Uterus (tissue), 4 donors: ENCODE results near the gene SLC4A7. TPM values are rescaled to one million over a fixed set of nuclear protein-coding genes. Genes with fewer than 3 reads are reported as not detected.
A peak's percentile ranks its signal among the peaks of the same experiment; 100 is the strongest.

Source experiments
- DNase-seq, 2 donors: peaks; one replicate each; pipeline ENCODE4 v3.0.0-alpha.2; 2019 to 2020
- H3K27ac ChIP-seq, 2 donors: fragments of 200-600 bp; sonication (generic); 1 replicate in 1 of 2; 2 replicates in 1 of 2; pipeline ENCODE4 v1.5.1; 2016 to 2018
- H3K27me3 ChIP-seq, 2 donors: fragments of 200-600 bp; sonication (generic); one replicate each; pipeline ENCODE4 v1.5.1; 2018 to 2019; ENCODE audit warnings: control low read depth in 1 of 2
- H3K36me3 ChIP-seq, 2 donors: fragments of 200-600 bp; sonication (generic); one replicate each; pipeline ENCODE4 v1.5.1; 2019; ENCODE audit warnings: control low read depth in 1 of 2
- H3K4me1 ChIP-seq, 2 donors: fragments of 200-600 bp; sonication (generic); one replicate each; pipeline ENCODE4 v1.5.1; 2018 to 2019; ENCODE audit warnings: control low read depth in 1 of 2
- H3K4me3 ChIP-seq, 2 donors: fragments of 200-600 bp; sonication (generic); 1 replicate in 1 of 2; 2 replicates in 1 of 2; pipeline ENCODE4 v1.5.1; 2018 to 2019; ENCODE audit warnings: mild to moderate bottlenecking in 1 of 2
- H3K9me3 ChIP-seq, 2 donors: fragments of 200-600 bp; sonication (generic); one replicate each; pipeline ENCODE4 v1.5.1; 2019; ENCODE audit warnings: control low read depth in 1 of 2
- CTCF ChIP-seq, 4 experiments: fragments of 200-600 bp in 2 of 4; fragments of 450-650 bp in 2 of 4; sonication (generic) in 2 of 4; IDR thresholded peaks; one replicate each; pipeline ENCODE4 v1.5.1; 2016 to 2019; ENCODE audit warnings: antibody characterized with exemption in 4 of 4, mild to moderate bottlenecking in 2 of 4, moderate library complexity in 1 of 4
- POLR2A ChIP-seq, 2 donors: fragments of 450-650 bp; IDR thresholded peaks; one replicate each; pipeline ENCODE4 v1.6.1; 2016; ENCODE audit warnings: antibody characterized with exemption in 2 of 2, mild to moderate bottlenecking in 1 of 2, moderate library complexity in 1 of 2
- intact Hi-C: fragments of 100-400 bp; cut with DNase I; formaldehyde crosslinking; loops from one replicate; pipeline ENCODE4 v1.15.1; 2023; ENCODE audit warnings: low total_unique reads
- total RNA-seq, 4 donors: library from RNA; depleted of rRNA in 3 of 4; stranded (reverse); fragments of >200 nt in 3 of 4; gene quantifications; one replicate each; pipeline versions ENCODE4 v1.1.0 to v1.2.4, GENCODE V29; 2014 to 2023
- donor health status: DM: yes; HTN: yes; CAD: no.

Gene SLC4A7
- total RNA-seq, 4 donors from 2014 or later = 20.0 to 83.5 (median 37.2) TPM

GRCh38 chr3:27487383-27487782 is 3.2 kb upstream of the SLC4A7 start:
- no peak for TF ChIP-seq CTCF (IDR thresholded peaks at IDR 0.05)
- intact Hi-C loops = no loop called here
- Histone ChIP-seq H3K9me3 (no peaks in the 10 kb centered on the region), H3K27ac (no peak overlapping the region), H3K4me1 (peaks cover 0 to 3% of the 10 kb centered on the region in 2 donors), H3K4me3 (no peak overlapping the region), H3K27me3 (no peaks in the 10 kb centered on the region), H3K36me3 (no peaks in the 10 kb centered on the region)
- no peak for DNase-seq

GRCh38 chr3:27486336-27486735 is 2.2 kb upstream of the SLC4A7 start:
- TF ChIP-seq POLR2A (IDR thresholded peaks at IDR 0.05) (no peak), CTCF (IDR thresholded peaks at IDR 0.05) (no peak)
- Histone ChIP-seq H3K27ac (no peak overlapping the region), H3K36me3 (no peaks in the 10 kb centered on the region), H3K27me3 (no peaks in the 10 kb centered on the region), H3K4me3 (no peak overlapping the region), H3K9me3 (no peaks in the 10 kb centered on the region), H3K4me1 (peaks cover 0 to 4% of the 10 kb centered on the region in 2 donors)
- DNase-seq = no peak
- intact Hi-C loops = no loop called here

- Histone ChIP-seq H3K9me3 (no peaks in the 10 kb centered on the region), H3K4me1 (peaks cover 0 to 4% of the 10 kb centered on the region in 2 donors), H3K36me3 (no peaks in the 10 kb centered on the region), H3K27me3 (no peaks in the 10 kb centered on the region), H3K4me3 (no peak overlapping the region), H3K27ac (no peak overlapping the region)
- intact Hi-C loops = no loop called here
- DNase-seq = no peak
- TF ChIP-seq CTCF (IDR thresholded peaks at IDR 0.05) = no peak
- TF ChIP-seq POLR2A (IDR thresholded peaks at IDR 0.05) = no peak
Measured at GRCh38 chr3:27485866-27486265, 1.7 kb upstream of the SLC4A7 start.

GRCh38 chr3:27483117-27484014 is 818 bp downstream of the SLC4A7 start:
- peak overlapping the region; percentile 92 to 99 for H3K27ac ChIP-seq
- H3K9me3 ChIP-seq = no peaks in the 10 kb centered on the region
- no peaks in the 10 kb centered on the region for H3K36me3 ChIP-seq
- peaks cover 0 to 4% of the 10 kb centered on the region in 2 donors for H3K4me1 ChIP-seq
- no peaks in the 10 kb centered on the region for H3K27me3 ChIP-seq
- intact Hi-C loops = no loop called here
- peak; percentile 12 to 17 for TF ChIP-seq POLR2A (IDR thresholded peaks at IDR 0.05)
- no peak for TF ChIP-seq CTCF (IDR thresholded peaks at IDR 0.05)
- H3K4me3 ChIP-seq = peak overlapping the region; percentile 57 to 90
- DNase-seq = peak; percentile 43 to 56

DNA sequence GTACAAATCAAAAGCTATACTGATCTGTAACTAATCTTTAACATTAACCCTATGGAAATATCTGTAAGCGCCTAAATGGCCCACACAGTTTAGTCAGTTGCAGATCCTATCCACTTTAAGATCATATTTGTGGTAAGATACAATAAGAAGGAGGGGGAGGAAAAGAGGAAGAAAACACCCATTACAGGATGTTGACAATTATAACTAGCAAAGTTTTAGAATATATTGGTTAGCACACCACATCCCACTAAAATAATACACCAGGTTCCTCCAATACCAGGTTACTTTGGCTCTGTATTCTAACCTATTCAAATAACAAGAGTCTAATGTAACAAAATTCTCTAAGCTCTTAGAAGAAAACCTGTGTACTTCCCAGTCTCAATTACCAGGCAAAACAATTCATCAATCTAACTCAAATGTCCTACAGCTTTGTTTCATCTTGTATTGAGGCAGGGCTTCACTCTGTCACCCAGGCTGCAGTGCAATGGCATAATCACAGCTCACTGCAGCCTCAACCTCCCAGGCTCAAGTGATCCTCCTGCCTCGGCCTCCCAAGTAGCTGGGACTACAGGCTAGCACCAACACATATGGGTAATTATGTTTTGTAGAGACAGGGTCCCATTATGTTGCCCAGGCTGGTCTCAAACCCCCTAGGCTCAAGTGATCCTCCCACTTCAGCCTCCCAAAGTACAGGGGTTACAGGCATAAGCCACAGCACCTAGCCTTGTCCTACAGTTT is 4.2 kb downstream of the SLC4A7 start:
- no peaks in the 10 kb centered on the region for H3K27me3 ChIP-seq
- no peaks in the 10 kb centered on the region for H3K9me3 ChIP-seq
- H3K4me1 ChIP-seq = peaks cover 0 to 4% of the 10 kb centered on the region in 2 donors
- no peak overlapping the region for H3K27ac ChIP-seq
- intact Hi-C loops = no loop called here
- no peak overlapping the region for H3K4me3 ChIP-seq
- H3K36me3 ChIP-seq = no peaks in the 10 kb centered on the region
- DNase-seq = no peak
- TF ChIP-seq CTCF (IDR thresholded peaks at IDR 0.05) = no peak
- no peak for TF ChIP-seq POLR2A (IDR thresholded peaks at IDR 0.05)
